Effector memory CD8-positive, alpha-beta T cell (primary cell): ENCODE results near the gene MLLT6.
A peak's percentile ranks its signal among the peaks of the same experiment; 100 is the strongest.

Experiments used
- ATAC-seq: fragments of 150-1000 bp; cut with Tn5 transposase; replicated peaks from 2 replicates; pipeline ENCODE4 v1.10.0; 2021; ENCODE audit warnings: mild to moderate bottlenecking, moderate library complexity
- DNase-seq, 3 experiments: peaks; one replicate each; pipeline ENCODE4 v3.0.0; 2021
- H3K27ac Mint-ChIP-seq, 2 donors: one replicate each; pipeline ENCODE4 v1.8.0; 2022; ENCODE audit warnings: mild to moderate bottlenecking in 2 of 2, mixed read lengths in 2 of 2, moderate library complexity in 2 of 2
- H3K27me3 Mint-ChIP-seq, 2 donors: one replicate each; pipeline ENCODE4 v1.8.0; 2022; ENCODE audit warnings: mixed read lengths in 2 of 2
- H3K36me3 Mint-ChIP-seq: one replicate; pipeline ENCODE4 v1.8.0; 2022; ENCODE audit warnings: mild to moderate bottlenecking, moderate library complexity, mixed read lengths; ENCODE audit not compliant: insufficient read depth
- H3K4me1 Mint-ChIP-seq, 2 donors: one replicate each; pipeline ENCODE4 v1.8.0; 2022; ENCODE audit warnings: low read depth in 2 of 2, mixed read lengths in 2 of 2
- H3K4me3 Mint-ChIP-seq, 2 donors: one replicate each; pipeline ENCODE4 v1.8.0; 2022; ENCODE audit warnings: mild to moderate bottlenecking in 2 of 2, mixed read lengths in 2 of 2, moderate library complexity in 2 of 2
- H3K9me3 Mint-ChIP-seq, 2 donors: one replicate each; pipeline ENCODE4 v1.8.0; 2022; ENCODE audit warnings: mixed read lengths in 2 of 2

MLLT6 gene

GRCh38 chr17:38741921-38742410, 36.9 kb downstream of the MLLT6 start:
- no peak for DNase-seq
- Mint-ChIP-seq H3K27ac (no peak overlapping the region), H3K4me3 (no peak overlapping the region), H3K4me1 (peaks cover 4 to 12% of the 10 kb centered on the region in 2 donors), H3K9me3 (no peaks in the 10 kb centered on the region), H3K36me3 (peaks cover 7% of the 10 kb centered on the region), H3K27me3 (peaks cover 39 to 87% of the 10 kb centered on the region in 2 donors)
- ATAC-seq = no peak

- no peak overlapping the region for H3K4me3 Mint-ChIP-seq
- H3K4me1 Mint-ChIP-seq = peaks cover 5 to 14% of the 10 kb centered on the region in 2 donors
- no peak for DNase-seq
- ATAC-seq = no peak
- H3K9me3 Mint-ChIP-seq = no peaks in the 10 kb centered on the region
- peaks cover 40 to 94% of the 10 kb centered on the region in 2 donors for H3K27me3 Mint-ChIP-seq
- peaks cover 7% of the 10 kb centered on the region for H3K36me3 Mint-ChIP-seq
- H3K27ac Mint-ChIP-seq = no peak overlapping the region
Measured at GRCh38 chr17:38742411-38743308, 37.6 kb downstream of the MLLT6 start.

GRCh38 chr17:38743556-38744171, 38.6 kb downstream of the MLLT6 start:
- Mint-ChIP-seq H3K4me3 (no peak overlapping the region), H3K36me3 (peaks cover 7% of the 10 kb centered on the region), H3K27ac (no peak overlapping the region), H3K9me3 (no peaks in the 10 kb centered on the region), H3K4me1 (peaks cover 8 to 16% of the 10 kb centered on the region in 2 donors), H3K27me3 (peaks cover 40 to 94% of the 10 kb centered on the region in 2 donors)
- no peak for DNase-seq
- ATAC-seq = no peak

- Mint-ChIP-seq H3K9me3 (no peaks in the 10 kb centered on the region), H3K27me3 (peaks cover 52 to 90% of the 10 kb centered on the region in 2 donors), H3K4me1 (peaks cover 10 to 27% of the 10 kb centered on the region in 2 donors), H3K4me3 (peak overlapping the region in 1 of 2 donors; percentile 18), H3K36me3 (peaks cover 7% of the 10 kb centered on the region), H3K27ac (no peak overlapping the region)
- ATAC-seq (no peak), DNase-seq (no peak)
Measured at GRCh38 chr17:38745545-38745944, 40.5 kb downstream of the MLLT6 start.

- peak overlapping the region; percentile 72 to 74 for H3K4me3 Mint-ChIP-seq
- no peak for ATAC-seq
- peaks cover 16 to 34% of the 10 kb centered on the region in 2 donors for H3K4me1 Mint-ChIP-seq
- DNase-seq = no peak
- H3K27me3 Mint-ChIP-seq = peaks cover 58 to 90% of the 10 kb centered on the region in 2 donors
- peaks cover 13% of the 10 kb centered on the region for H3K36me3 Mint-ChIP-seq
- no peak overlapping the region for H3K27ac Mint-ChIP-seq
- H3K9me3 Mint-ChIP-seq = no peaks in the 10 kb centered on the region
Measured at GRCh38 chr17:38746004-38746848, 41.2 kb downstream of the MLLT6 start.

DNA sequence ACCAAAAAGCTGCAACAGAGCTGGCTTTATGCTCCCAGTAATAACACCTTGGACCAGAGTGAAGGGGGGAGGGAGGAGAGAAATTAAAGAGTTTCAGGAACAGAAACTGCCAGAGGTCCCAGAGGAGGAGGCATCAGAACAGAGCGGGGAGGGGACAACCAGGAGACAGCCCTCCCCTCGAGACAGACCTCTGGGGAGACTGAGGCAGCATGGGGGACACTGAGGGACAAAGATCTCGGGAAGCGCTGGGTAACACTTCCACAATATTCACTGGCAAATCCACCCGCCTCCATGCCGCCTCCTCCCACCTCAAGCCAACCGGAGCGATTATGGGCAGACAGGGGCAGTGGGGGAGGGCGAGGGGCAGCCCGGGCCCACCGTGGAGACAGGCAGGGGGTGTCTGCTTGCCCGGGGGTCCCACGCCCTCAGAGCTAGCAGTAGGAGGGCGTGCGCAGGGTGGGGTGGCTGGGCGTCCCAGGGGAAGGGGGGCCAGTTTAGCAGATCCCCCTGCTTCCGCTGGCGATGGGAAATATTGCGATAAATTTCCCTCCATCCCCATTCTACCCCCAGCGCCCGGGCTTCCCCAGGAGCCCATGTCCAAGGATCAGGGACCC, 41.9 kb downstream of the MLLT6 start:
- ATAC-seq (no peak), DNase-seq (no peak)
- Mint-ChIP-seq H3K36me3 (peaks cover 17% of the 10 kb centered on the region), H3K27ac (no peak overlapping the region), H3K4me3 (peak overlapping the region; percentile 72 to 74), H3K9me3 (no peaks in the 10 kb centered on the region), H3K4me1 (peaks cover 20 to 40% of the 10 kb centered on the region in 2 donors), H3K27me3 (peaks cover 60 to 89% of the 10 kb centered on the region in 2 donors)

- Mint-ChIP-seq H3K4me3 (peak overlapping the region; percentile 73 to 74), H3K36me3 (peaks cover 23% of the 10 kb centered on the region), H3K27me3 (peaks cover 60 to 82% of the 10 kb centered on the region in 2 donors), H3K27ac (no peak overlapping the region), H3K4me1 (peaks cover 22 to 43% of the 10 kb centered on the region in 2 donors), H3K9me3 (no peaks in the 10 kb centered on the region)
- ATAC-seq = no peak
- no peak for DNase-seq
Measured at GRCh38 chr17:38747463-38748148, 42.5 kb downstream of the MLLT6 start.

DNA sequence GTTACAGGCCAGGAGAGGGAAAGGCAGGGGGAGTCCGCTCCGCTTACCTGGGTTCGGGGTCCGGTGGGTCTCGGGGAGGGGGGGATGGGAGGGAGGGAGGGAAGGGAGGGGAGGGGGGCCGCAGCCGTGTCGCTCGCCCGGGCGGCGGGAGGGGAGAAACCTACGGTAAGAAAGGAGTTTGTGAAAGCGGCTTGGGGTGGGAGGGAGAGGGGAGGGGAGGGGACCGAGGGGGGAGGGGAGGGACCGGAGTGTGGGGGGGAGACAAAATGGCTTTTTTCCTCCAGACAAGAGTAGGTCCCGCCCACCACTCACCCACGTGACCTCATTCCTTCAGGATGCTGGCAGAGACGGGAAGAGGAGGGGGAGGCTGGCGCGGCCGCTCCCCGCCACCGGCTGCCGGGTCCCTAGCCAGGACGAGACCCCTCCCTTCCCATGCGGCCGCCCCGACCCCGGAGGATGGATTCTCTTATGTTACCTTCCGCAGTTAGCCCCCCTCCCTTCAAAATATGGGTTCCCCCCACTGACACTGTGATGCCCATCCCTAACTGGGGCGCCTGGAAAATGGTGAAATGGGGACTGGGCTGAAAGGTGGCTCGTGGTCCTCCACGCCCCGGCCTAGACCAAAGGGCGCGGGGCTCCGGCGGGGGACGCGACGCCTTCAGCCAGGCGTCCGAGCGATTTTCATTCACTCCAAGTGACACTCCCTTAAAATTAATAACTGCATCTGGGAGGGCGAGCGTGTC, 43.2 kb downstream of the MLLT6 start, which contains the start of gene PCGF2:
Gene PCGF2 (minus strand): TSS at position 188 of the 743 bp plus-strand sequence. CDS start 7,934 bp downstream, outside the sequence.
- Mint-ChIP-seq H3K27me3 (peaks cover 54 to 75% of the 10 kb centered on the region in 2 donors), H3K4me1 (peaks cover 25 to 47% of the 10 kb centered on the region in 2 donors), H3K36me3 (peaks cover 24% of the 10 kb centered on the region), H3K27ac (no peak within 1 kb of the TSS), H3K9me3 (no peaks in the 10 kb centered on the region), H3K4me3 (peak within 1 kb of the TSS; percentile 86 to 90)
- ATAC-seq (no peak), DNase-seq (no peak)

DNA sequence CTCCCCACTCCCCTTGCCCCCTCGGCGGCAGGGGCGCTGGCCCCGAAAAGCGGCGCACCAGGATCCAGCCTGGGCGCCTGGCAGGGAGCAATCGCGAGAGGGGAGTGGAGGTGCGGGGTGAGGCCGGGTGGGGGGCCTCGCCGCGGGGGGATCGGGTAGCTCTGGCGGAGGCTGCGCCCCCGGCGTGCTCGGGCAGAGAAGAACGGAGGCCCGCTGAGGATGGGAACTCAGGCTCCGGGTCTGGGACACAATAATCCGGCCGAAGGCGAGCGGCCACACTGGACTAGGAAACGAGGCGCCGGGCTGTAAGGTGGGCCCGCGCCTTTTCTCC, 43.8 kb downstream of the MLLT6 start:
- Mint-ChIP-seq H3K27ac (no peak overlapping the region), H3K4me1 (peaks cover 30 to 49% of the 10 kb centered on the region in 2 donors), H3K27me3 (peaks cover 49 to 70% of the 10 kb centered on the region in 2 donors), H3K36me3 (peaks cover 29% of the 10 kb centered on the region), H3K9me3 (no peaks in the 10 kb centered on the region), H3K4me3 (peak overlapping the region; percentile 86 to 90)
- DNase-seq = no peak
- no peak for ATAC-seq

DNA sequence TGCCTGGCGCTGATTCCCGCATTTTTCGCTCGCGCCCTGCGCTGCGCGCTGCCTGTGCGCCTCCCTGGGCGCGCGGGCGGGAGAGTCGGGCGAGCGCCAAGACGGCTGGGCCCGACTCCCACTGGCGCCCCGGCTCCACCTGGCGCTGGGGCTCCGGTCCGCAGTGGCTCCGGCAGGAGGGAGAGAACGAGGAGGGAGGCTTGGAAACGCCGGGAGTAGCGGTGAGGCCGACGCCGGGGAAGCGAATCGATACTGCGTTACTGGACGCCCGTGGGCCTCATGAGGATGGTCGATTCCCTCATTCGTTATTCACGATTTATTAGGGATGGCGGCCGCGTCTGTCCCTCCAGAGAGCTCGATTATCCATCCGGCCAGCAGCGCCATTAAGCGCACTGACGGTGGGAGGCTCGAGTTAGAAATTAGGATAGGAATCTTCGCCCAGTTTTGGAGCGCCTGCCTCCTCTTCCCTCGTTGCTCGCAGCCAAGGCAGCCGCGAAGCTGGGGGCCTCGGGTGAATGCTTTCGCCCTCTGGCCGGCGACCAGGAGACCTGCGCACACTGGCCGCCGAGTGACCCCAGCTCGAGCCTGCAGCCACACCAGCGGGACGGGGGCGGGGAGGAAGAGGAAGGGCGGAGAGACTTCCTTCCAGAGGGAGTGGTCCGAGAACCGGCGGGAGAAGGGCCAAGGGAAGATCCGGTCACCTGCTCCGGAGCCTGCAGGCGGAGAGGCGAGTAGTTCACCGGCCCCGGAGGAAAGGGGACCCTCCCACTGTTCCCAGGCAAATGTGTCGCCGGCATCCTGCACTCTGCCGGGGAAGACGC, 44.4 kb downstream of the MLLT6 start:
- Mint-ChIP-seq H3K4me3 (peak overlapping the region; percentile 86 to 90), H3K36me3 (peaks cover 29% of the 10 kb centered on the region), H3K27ac (no peak overlapping the region), H3K27me3 (peaks cover 43 to 64% of the 10 kb centered on the region in 2 donors), H3K4me1 (peaks cover 32 to 50% of the 10 kb centered on the region in 2 donors), H3K9me3 (no peaks in the 10 kb centered on the region)
- no peak for ATAC-seq
- DNase-seq = no peak

DNA sequence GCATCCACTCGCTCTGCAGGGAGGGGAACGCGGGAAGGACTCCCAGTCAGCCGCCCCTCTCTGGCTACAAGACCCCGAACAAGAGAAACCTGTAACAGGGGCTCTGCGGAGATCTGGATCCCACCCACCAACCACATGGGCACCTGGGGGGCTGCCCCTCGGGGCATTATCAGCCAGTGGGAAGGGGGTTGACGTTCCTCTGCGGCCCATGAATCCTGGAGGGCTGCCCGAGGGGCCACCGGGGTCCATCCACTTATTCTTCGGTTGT, 44.9 kb downstream of the MLLT6 start:
- DNase-seq (no peak), ATAC-seq (no peak)
- Mint-ChIP-seq H3K4me1 (peaks cover 32 to 50% of the 10 kb centered on the region in 2 donors), H3K36me3 (peaks cover 29% of the 10 kb centered on the region), H3K9me3 (no peaks in the 10 kb centered on the region), H3K27ac (no peak overlapping the region), H3K4me3 (peak overlapping the region; percentile 86 to 90), H3K27me3 (peaks cover 37 to 58% of the 10 kb centered on the region in 2 donors)
